Smooth muscle cell (in vitro differentiated cells): ENCODE results near the gene MPRIP. TPM values are rescaled to one million over a fixed set of nuclear protein-coding genes. Genes with fewer than 3 reads are reported as not detected.

Source experiments
- DNase-seq: peaks from one replicate; lab custom pipeline; 2025; ENCODE audit not compliant: unreplicated experiment; lab: John Stamatoyannopoulos, UW
- H2AFZ ChIP-seq: fragments of 200-600 bp; sonication (generic); 2 replicates; pipeline ENCODE4 v1.6.0; 2016; ENCODE audit warnings: antibody characterized with exemption, low read depth, mild to moderate bottlenecking
- H3F3A ChIP-seq: fragments of 200-600 bp; sonication (generic); 2 replicates; pipeline ENCODE4 v1.6.0; 2017; ENCODE audit warnings: antibody characterized with exemption, low read depth
- H3K27ac ChIP-seq: fragments of 200-600 bp; sonication (generic); 2 replicates; pipeline ENCODE4 v1.5.1; 2016; ENCODE audit warnings: low read depth, mild to moderate bottlenecking
- H3K27me3 ChIP-seq: fragments of 200-600 bp; sonication (generic); 2 replicates; pipeline ENCODE4 v1.6.1; 2016; ENCODE audit warnings: low read depth, mild to moderate bottlenecking
- H3K36me3 ChIP-seq: fragments of 200-600 bp; sonication (generic); 2 replicates; pipeline ENCODE4 v1.5.1; 2016; ENCODE audit warnings: low read depth
- H3K4me1 ChIP-seq: fragments of 200-600 bp; sonication (generic); 2 replicates; pipeline ENCODE4 v1.5.1; 2016; ENCODE audit warnings: low read depth
- H3K4me2 ChIP-seq: fragments of 200-600 bp; sonication (generic); 2 replicates; pipeline ENCODE4 v1.6.0; 2016; ENCODE audit warnings: mild to moderate bottlenecking
- H3K4me3 ChIP-seq: fragments of 200-600 bp; sonication (generic); 2 replicates; pipeline ENCODE4 v1.5.1; 2016; ENCODE audit warnings: mild to moderate bottlenecking
- H3K79me2 ChIP-seq: fragments of 200-600 bp; sonication (generic); 2 replicates; pipeline ENCODE4 v1.6.0; 2016; ENCODE audit warnings: low read depth, mild to moderate bottlenecking
- H3K9ac ChIP-seq: fragments of 200-600 bp; sonication (generic); 2 replicates; pipeline ENCODE4 v1.6.0; 2016; ENCODE audit warnings: low read depth
- H3K9me3 ChIP-seq: fragments of 200-600 bp; sonication (generic); replicated peaks from 2 replicates; pipeline ENCODE4 v1.5.1; 2016; ENCODE audit warnings: low read depth
- H4K20me1 ChIP-seq: fragments of 200-600 bp; sonication (generic); 2 replicates; pipeline ENCODE4 v1.6.0; 2016; ENCODE audit warnings: low read depth
- CTCF ChIP-seq: fragments of 200-600 bp; sonication (generic); IDR thresholded peaks from 2 replicates; pipeline ENCODE4 v1.5.1; 2017; ENCODE audit warnings: borderline replicate concordance, mild to moderate bottlenecking, antibody characterized with exemption; ENCODE audit not compliant: insufficient read depth, poor library complexity, severe bottlenecking
- WGBS: methylation state at CpG from one replicate; pipeline ENCODE4 v1.1.7; 2016; ENCODE audit warnings: low lambda C conversion rate; 5-methylcytosine and 5-hydroxymethylcytosine counted together
- polyA plus RNA-seq: library from polyadenylated mRNA; unstranded; fragments of >200 nt; fragmentation: Nextera tagmentation; extraction: Ambion mirVana; gene quantifications from 2 replicates; pipeline ENCODE4 v1.2.1, GENCODE V29; 2016
- total RNA-seq: library from RNA; depleted of rRNA; stranded (reverse); fragments of >200 nt; gene quantifications from 2 replicates; pipeline ENCODE4 v1.2.3, GENCODE V29; 2014

Gene MPRIP
- total and polyA plus RNA-seq, 2 experiments from 2014 or later: 58.8 to 69.3 TPM

DNA sequence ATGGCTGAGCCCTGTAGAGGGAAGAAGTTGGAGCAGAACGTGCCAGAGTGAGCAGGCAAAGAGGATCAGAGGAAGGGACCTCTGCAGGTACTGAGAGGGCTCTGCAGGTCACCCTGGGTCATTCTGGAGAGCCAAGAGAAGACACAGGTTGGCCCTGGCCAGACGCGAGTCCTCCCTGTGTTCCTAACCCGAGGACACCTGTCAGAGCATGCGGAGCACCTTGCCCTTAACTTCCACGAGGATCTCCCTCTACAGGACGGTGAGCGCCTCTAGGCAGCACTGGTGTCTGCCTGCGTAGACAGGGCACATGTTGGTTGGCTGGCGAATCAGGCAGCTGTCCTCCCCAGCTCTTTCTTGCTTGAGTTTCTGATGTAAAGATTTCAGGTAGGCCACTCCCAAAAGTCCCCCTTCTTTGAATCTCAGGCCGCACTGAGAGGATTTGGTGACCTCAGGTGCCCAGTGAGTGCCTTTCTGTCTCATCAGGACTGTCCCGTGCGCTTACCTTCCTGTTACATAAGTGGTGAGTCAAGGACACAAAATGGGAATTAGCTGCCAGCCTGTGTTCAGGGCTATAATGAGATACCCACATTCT, 45.3 kb downstream of the MPRIP start:
- H3F3A ChIP-seq: no peaks in the 10 kb centered on the region
- whole genome bisulfite sequencing: 87% methylated on average over 13 of the region's 13 CpGs
- peaks cover 4% of the 10 kb centered on the region for H3K4me1 ChIP-seq
- H2AFZ ChIP-seq: no peak overlapping the region
- peaks cover 70% of the 10 kb centered on the region for H3K79me2 ChIP-seq
- no peaks in the 10 kb centered on the region for H3K36me3 ChIP-seq
- H3K27ac ChIP-seq: no peak overlapping the region
- no peak overlapping the region for H3K4me2 ChIP-seq
- H3K4me3 ChIP-seq: no peak overlapping the region
- DNase-seq: no peak
- TF ChIP-seq CTCF: no peak
- H3K9ac ChIP-seq: no peak overlapping the region
- H3K27me3 ChIP-seq: no peaks in the 10 kb centered on the region
- H3K9me3 ChIP-seq: no peaks in the 10 kb centered on the region
- H4K20me1 ChIP-seq: peaks cover 100% of the 10 kb centered on the region

DNA sequence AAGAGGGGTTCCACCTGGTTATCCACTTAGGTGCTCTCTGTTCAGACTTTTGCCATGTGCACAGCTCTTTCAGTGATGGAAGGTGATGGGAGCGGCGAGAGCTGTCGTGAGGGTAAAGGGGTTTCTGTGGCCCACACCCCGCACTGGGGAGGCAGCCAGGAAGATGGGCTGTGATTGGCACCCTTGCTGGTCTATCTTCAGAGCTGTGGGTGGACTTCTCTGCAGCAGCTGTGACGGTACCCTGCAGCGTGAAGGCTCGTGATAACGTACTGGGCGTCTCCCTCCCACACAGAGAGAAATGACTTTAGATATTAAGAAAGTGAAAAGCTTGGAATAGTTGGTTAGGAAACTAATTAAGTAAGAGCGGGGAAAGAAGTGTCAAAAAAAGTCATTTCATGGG, 45.8 kb downstream of the MPRIP start:
- whole genome bisulfite sequencing: 90% methylated on average over 10 of the region's 10 CpGs
- Histone ChIP-seq H3K36me3 (no peaks in the 10 kb centered on the region), H3K27ac (no peak overlapping the region), H3K9ac (no peak overlapping the region), H4K20me1 (peaks cover 100% of the 10 kb centered on the region), H3K27me3 (no peaks in the 10 kb centered on the region), H3K4me3 (no peak overlapping the region), H3F3A (peaks cover under 1% of the 10 kb centered on the region), H3K4me1 (peaks cover 8% of the 10 kb centered on the region), H3K9me3 (no peaks in the 10 kb centered on the region), H3K79me2 (peaks cover 69% of the 10 kb centered on the region), H2AFZ (no peak overlapping the region), H3K4me2 (no peak overlapping the region)
- DNase-seq: no peak
- TF ChIP-seq CTCF: no peak

DNA sequence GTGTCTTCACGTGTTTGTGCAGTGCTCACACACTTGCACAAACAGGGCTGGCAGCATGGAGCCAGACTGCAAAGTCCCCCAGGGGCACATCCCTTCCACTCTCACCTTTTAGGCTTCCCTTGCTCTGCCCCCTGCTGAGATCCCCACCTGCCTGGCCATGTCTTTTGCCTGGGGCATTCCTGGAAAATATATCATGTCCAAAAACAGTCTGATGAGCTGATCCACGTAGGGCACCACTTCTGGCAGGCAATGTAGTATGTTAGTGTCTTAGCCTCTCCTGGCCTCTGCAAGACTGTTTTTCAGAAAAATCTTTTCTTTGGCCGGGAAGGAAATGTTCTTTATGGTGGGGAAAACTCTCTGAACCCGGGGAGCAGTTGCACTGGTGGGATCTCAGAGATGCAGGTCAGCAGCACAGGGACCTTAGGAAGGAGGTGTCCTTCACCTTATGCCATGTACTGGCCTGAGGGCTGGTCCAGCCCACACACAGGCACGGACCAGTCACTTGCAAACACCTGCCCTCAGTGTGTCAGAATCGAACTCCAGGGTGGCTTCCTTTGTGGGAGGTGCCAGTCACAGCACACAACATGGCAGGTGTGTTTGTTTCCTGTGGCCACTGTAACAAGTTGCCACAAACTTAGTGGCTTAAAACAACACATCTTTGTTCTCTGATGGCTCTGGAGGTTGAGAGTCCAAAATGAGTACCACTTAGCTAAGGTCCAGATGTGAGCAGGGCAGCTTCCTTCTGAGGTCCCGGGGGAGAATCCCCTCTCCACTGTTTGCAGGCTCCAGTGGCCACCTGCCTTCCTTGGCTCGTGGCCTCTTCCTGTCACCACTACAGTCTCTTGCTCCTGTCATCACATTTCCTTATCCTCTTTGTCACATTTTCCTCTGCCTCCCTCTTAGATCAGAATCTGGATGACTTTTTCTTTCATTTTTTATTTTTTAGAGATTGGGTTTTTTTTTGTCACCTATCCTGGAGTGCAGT, 46.6 kb downstream of the MPRIP start:
- DNase-seq: no peak
- no peaks in the 10 kb centered on the region for H3K36me3 ChIP-seq
- TF ChIP-seq CTCF: no peak
- H3K27ac ChIP-seq: no peak overlapping the region
- no peaks in the 10 kb centered on the region for H3K27me3 ChIP-seq
- 89% methylated on average over 8 of the region's 8 CpGs for WGBS
- H3K79me2 ChIP-seq: peaks cover 68% of the 10 kb centered on the region
- peaks cover 9% of the 10 kb centered on the region for H3K4me1 ChIP-seq
- H4K20me1 ChIP-seq: peaks cover 100% of the 10 kb centered on the region
- H3K4me2 ChIP-seq: no peak overlapping the region
- H3K9ac ChIP-seq: no peak overlapping the region
- H3K9me3 ChIP-seq: no peaks in the 10 kb centered on the region
- no peak overlapping the region for H2AFZ ChIP-seq
- H3F3A ChIP-seq: peaks cover 7% of the 10 kb centered on the region
- H3K4me3 ChIP-seq: no peak overlapping the region
